Skeletal muscle satellite cell (primary cell): Measurements from ENCODE around the gene CMTM8.

Experiments
- H3K27me3 ChIP-seq: 2 replicates; pipeline ENCODE4 v1.7.0; 2013; ENCODE audit warnings: low read length; ENCODE audit not compliant: control insufficient read depth, insufficient read depth
- H3K36me3 ChIP-seq: 2 replicates; pipeline ENCODE4 v1.7.0; 2013; ENCODE audit warnings: mild to moderate bottlenecking, control low read depth, low read length; ENCODE audit not compliant: insufficient read depth
- H3K4me1 ChIP-seq: 2 replicates; pipeline ENCODE4 v1.7.0; 2013; ENCODE audit warnings: low read length; ENCODE audit not compliant: control insufficient read depth, insufficient read depth
- H3K4me2 ChIP-seq: 2 replicates; pipeline ENCODE4 v1.7.0; 2013; ENCODE audit warnings: mild to moderate bottlenecking, low read length
- H3K4me3 ChIP-seq: 2 replicates; pipeline ENCODE4 v1.7.0; 2013; ENCODE audit warnings: low read length
- H3K9ac ChIP-seq: 2 replicates; pipeline ENCODE4 v1.7.0; 2013; ENCODE audit warnings: mild to moderate bottlenecking, low read depth, low read length, moderate library complexity
- H3K9me3 ChIP-seq: replicated peaks from 2 replicates; pipeline ENCODE4 v1.7.0; 2013; ENCODE audit warnings: mild to moderate bottlenecking, control low read depth, low read length

CMTM8 gene

GRCh38 chr3:32323604-32324003 is 85.1 kb downstream of the CMTM8 start:
- no peak overlapping the region for H3K9ac ChIP-seq
- H3K27me3 ChIP-seq: no peaks in the 10 kb centered on the region
- no peaks in the 10 kb centered on the region for H3K36me3 ChIP-seq
- H3K9me3 ChIP-seq: no peaks in the 10 kb centered on the region
- no peaks in the 10 kb centered on the region for H3K4me1 ChIP-seq
- H3K4me2 ChIP-seq: no peak overlapping the region
- no peak overlapping the region for H3K4me3 ChIP-seq

GRCh38 chr3:32325201-32325600 is 86.7 kb downstream of the CMTM8 start:
- Histone ChIP-seq H3K9me3 (no peaks in the 10 kb centered on the region), H3K4me2 (no peak overlapping the region), H3K4me3 (no peak overlapping the region), H3K4me1 (no peaks in the 10 kb centered on the region), H3K36me3 (no peaks in the 10 kb centered on the region), H3K27me3 (no peaks in the 10 kb centered on the region), H3K9ac (no peak overlapping the region)

GRCh38 chr3:32325927-32326326 is 87.4 kb downstream of the CMTM8 start:
- Histone ChIP-seq H3K9ac (no peak overlapping the region), H3K36me3 (no peaks in the 10 kb centered on the region), H3K27me3 (no peaks in the 10 kb centered on the region), H3K9me3 (no peaks in the 10 kb centered on the region), H3K4me2 (no peak overlapping the region), H3K4me3 (no peak overlapping the region), H3K4me1 (no peaks in the 10 kb centered on the region)

DNA sequence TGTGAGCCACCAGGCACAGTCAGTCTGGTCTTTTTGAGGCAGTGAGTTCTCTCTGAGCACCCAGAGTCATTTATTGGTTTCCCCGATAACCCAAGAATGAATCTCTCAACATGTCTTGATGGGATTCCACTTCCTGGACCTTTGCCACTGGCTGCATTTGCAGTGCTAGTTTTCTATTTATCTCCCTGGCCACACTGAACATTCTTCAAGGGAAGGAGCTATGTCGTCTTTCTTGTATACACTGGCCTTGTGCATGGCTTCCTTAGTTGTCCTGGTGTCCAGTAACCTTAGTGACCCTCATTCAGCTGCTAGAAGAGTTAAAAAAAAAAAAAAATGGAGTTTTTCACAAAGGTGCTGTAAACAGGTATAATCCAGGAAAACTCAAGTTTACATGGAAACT is 88.3 kb downstream of the CMTM8 start:
- no peak overlapping the region for H3K9ac ChIP-seq
- no peak overlapping the region for H3K4me2 ChIP-seq
- H3K27me3 ChIP-seq: no peaks in the 10 kb centered on the region
- H3K4me3 ChIP-seq: no peak overlapping the region
- H3K36me3 ChIP-seq: no peaks in the 10 kb centered on the region
- H3K4me1 ChIP-seq: no peaks in the 10 kb centered on the region
- no peaks in the 10 kb centered on the region for H3K9me3 ChIP-seq

DNA sequence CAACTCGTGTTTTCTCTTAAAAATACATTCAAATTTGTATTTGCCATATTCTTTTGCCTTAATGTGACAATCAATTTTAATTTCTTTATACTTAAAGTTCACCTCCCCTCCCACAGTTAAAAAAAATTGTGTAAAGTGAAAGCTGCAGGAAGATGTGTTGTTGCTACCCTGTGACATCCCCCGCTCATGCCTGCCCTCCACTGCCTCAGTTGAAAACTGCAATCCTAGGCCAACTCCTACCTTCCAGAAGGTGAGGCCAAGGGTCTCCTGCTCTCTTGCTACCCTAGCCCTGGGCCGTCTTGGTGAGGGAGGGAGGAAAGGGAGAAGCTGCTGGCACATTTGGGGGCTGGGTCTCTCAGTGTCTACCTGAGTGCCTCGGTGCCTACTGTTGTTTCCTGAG is 96.2 kb downstream of the CMTM8 start:
- Histone ChIP-seq H3K9ac (no peak overlapping the region), H3K4me1 (no peaks in the 10 kb centered on the region), H3K36me3 (no peaks in the 10 kb centered on the region), H3K27me3 (no peaks in the 10 kb centered on the region), H3K4me3 (no peak overlapping the region), H3K9me3 (no peaks in the 10 kb centered on the region), H3K4me2 (no peak overlapping the region)

- Histone ChIP-seq H3K4me3 (no peak overlapping the region), H3K36me3 (no peaks in the 10 kb centered on the region), H3K4me1 (no peaks in the 10 kb centered on the region), H3K4me2 (no peak overlapping the region), H3K9me3 (no peaks in the 10 kb centered on the region), H3K9ac (no peak overlapping the region), H3K27me3 (no peaks in the 10 kb centered on the region)
Observed at GRCh38 chr3:32335365-32336112, 97.1 kb downstream of the CMTM8 start.

GRCh38 chr3:32336113-32336498 is 97.6 kb downstream of the CMTM8 start:
- Histone ChIP-seq H3K4me2 (no peak overlapping the region), H3K27me3 (no peaks in the 10 kb centered on the region), H3K36me3 (no peaks in the 10 kb centered on the region), H3K4me3 (no peak overlapping the region), H3K4me1 (no peaks in the 10 kb centered on the region), H3K9ac (no peak overlapping the region), H3K9me3 (no peaks in the 10 kb centered on the region)

DNA sequence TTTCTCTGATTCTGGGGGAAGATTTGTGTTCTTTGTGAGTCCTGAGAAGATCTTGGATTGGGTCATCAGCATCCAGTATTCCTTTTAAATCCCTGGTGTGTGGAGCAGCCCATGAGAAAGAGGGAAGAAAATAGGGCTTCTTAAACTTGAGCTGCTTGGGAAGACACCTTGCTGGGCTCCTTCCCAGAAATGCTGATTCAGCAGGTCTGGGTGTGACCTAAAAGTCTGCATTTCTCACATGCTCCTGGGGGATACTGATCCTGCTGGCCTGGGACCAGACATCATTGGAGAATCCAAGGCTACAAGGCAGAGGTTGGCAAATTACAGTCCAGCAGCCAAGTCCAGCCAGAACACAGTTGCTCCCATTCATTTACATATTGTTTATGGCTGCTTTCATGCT is 99.0 kb downstream of the CMTM8 start:
- H3K9me3 ChIP-seq: no peaks in the 10 kb centered on the region

DNA sequence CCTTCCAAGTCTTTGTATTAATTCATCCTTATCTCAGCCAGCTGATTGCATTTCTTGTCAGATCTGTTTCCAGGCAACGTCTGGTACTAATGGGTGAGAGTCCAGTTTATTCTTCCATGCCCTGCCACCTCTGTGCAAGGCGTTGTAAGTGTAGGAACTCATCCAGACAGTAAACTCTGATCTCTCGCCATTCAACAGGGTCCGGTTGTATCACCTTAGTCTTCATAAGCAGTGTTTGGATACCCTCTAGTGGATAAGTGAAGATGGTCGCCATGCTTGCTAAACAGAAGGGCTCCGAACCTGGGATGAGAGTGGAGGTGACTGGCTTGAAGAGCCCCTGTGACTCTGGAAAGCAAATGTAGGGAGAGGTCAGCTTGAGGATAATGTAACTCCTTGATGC is 101.6 kb downstream of the CMTM8 start:
- Histone ChIP-seq H3K9me3 (no peaks in the 10 kb centered on the region), H3K4me1 (no peaks in the 10 kb centered on the region), H3K4me2 (no peak overlapping the region), H3K36me3 (no peaks in the 10 kb centered on the region), H3K9ac (no peak overlapping the region), H3K27me3 (no peaks in the 10 kb centered on the region), H3K4me3 (no peak overlapping the region)

More for the DNA sequence above, 99.0 kb downstream of the CMTM8 start:
- H3K4me1 ChIP-seq: no peaks in the 10 kb centered on the region
- no peaks in the 10 kb centered on the region for H3K36me3 ChIP-seq
- H3K4me3 ChIP-seq: no peak overlapping the region
- no peak overlapping the region for H3K4me2 ChIP-seq
- H3K9ac ChIP-seq: no peak overlapping the region
- no peaks in the 10 kb centered on the region for H3K27me3 ChIP-seq

- Histone ChIP-seq H3K27me3 (no peaks in the 10 kb centered on the region), H3K9ac (no peak overlapping the region), H3K36me3 (no peaks in the 10 kb centered on the region)
Observed at GRCh38 chr3:32340611-32341365, 102.3 kb downstream of the CMTM8 start.

GRCh38 chr3:32347343-32348125 is 109.1 kb downstream of the CMTM8 start:
- no peak overlapping the region for H3K4me3 ChIP-seq
- H3K27me3 ChIP-seq: no peaks in the 10 kb centered on the region
- no peak overlapping the region for H3K9ac ChIP-seq
- no peaks in the 10 kb centered on the region for H3K36me3 ChIP-seq
- no peak overlapping the region for H3K4me2 ChIP-seq
- H3K9me3 ChIP-seq: no peaks in the 10 kb centered on the region
- no peaks in the 10 kb centered on the region for H3K4me1 ChIP-seq

More at GRCh38 chr3:32340611-32341365, 102.3 kb downstream of the CMTM8 start:
- no peak overlapping the region for H3K4me2 ChIP-seq
- H3K4me3 ChIP-seq: no peak overlapping the region
- no peaks in the 10 kb centered on the region for H3K9me3 ChIP-seq
- no peaks in the 10 kb centered on the region for H3K4me1 ChIP-seq
